Activated CD8-positive, alpha-beta memory T cell treated with anti-CD3 and anti-CD28 coated beads, Interleukin-2, amount 50 U/mL, for 4 hours (primary cell): ENCODE data around the gene LARP4B.
A peak's percentile ranks its signal among the peaks of the same experiment; 100 is the strongest.
"Not testable (repeated sequence)": the region's sequence is repeated elsewhere in the genome, so short reads cannot be mapped to it uniquely, and the experiment has no call there.

Source experiments
- DNase-seq: peaks from one replicate; pipeline ENCODE4 v3.0.0-alpha.2; 2020

Gene LARP4B

DNA sequence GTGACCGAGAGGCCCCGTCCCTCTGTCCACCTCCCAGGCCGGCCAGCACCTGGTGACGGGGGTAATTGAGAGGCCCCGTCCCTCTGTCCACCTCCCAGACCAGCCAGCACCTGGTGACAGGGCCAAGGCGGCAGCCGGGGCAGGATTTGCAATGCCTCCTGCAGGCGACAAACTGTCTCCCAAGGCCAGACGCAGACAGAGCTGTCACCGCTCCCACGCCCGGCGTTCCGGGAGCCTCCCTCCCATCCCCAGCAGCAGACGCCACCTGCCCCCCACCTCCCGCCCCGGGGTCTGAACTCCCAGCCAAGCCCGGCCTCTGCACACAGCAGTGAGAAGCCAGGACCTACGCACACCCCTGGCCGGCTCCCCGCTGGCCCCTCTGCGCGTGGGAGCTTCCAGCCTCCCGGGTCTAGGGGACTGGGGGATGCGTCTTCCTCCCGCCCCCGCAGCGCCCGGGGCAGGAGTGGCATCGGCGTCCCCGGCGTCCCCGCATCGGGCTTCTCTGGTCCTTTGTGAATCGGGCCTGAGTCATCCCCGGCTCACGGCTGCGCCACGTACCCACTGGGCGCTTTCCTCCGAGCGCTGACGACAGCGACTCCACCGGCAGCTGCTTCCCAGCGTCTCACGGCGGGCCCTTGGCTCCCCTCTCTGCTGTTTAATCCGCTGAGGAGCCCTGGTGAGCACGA, 147.0 kb downstream of the LARP4B start:
- peak; percentile 46 for DNase-seq

DNA sequence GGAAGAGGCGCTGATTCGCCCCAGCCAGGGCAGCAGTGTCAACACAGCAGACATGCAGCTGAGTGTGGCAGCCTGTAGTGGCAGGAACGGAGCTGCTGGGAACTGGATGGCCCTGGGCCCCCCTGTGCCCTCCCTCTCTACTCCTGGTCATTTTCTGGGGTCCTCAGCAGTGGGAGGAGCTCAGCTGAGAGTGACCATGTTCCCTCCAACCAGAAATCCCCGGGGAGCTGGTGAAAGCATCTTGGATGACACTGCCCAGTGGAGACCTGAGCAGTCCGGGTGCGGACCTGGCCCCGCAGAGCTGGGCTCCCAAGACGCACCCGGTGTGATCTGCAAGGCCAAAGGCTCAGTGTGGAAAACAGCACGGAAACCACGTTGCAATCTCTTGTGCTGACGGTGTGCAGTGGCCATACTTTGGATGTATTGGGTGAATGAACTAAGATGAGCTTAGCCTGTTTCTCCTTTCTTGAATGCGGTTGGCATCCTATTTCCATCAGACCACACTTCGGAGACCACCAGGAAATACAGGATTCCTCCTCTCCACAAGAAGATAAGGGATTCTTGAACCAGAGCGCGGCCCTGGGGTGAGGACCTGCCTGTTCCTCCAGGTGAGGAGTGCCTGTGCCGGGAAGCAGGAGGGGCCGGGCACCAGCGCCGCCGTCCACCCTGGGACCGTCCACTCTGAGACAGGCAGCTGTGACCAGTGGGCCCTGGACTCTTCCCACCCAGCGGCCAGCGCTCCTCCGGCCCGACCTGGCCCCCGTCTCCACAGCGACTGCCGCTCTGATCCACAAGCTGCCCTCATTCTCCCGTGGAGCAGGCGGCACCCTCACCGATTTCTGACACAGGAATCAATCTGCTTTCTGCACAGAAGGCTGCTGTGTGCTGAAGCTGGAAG, 148.5 kb downstream of the LARP4B start:
- no peak for DNase-seq

DNA sequence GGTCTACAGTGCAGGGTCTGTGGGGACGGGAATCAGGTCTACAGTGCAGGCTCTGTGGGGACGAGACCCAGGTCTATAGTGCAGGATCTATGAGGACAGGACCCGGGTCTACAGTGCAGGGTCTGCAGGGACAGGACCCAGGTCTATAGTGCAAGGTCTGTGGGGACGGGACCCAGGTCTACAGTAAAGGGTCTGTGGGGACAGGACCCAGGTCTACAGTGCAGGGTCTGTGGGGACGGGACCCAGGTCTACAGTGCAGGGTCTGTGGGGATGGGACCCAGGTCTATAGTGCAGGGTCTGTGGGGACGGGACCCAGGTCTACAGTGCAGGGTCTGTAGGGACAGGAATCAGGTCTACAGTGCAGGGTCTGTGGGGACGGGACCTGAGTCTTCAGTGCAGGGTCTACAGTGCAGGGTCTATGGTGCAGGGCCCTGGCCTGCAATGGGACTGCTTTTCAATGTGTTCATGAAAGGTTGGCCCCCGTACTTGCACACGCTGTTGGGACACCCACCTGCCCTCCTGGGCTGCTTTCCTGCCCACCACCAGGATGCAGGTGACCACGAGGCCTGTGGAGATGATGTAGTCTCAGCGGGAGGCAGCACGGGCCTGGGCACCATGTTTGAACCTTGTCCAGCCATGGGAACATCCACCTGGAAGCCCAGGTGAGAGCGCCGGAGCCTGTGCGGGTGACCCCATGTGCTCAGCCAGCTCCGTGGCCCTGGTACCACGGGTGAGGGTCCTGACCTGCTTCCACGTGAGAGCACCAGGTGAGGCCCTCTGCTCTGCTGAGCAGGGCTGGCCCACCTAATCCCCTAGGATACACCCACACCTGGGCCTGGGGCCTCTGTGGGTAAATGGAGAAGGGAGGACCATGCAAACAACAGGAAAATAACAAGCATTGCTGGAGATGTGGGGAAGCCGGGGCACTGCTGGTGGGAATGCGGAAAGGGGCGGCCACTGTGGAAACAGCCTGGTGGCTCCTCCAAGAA, 150.7 kb downstream of the LARP4B start:
- DNase-seq, result no peak

DNA sequence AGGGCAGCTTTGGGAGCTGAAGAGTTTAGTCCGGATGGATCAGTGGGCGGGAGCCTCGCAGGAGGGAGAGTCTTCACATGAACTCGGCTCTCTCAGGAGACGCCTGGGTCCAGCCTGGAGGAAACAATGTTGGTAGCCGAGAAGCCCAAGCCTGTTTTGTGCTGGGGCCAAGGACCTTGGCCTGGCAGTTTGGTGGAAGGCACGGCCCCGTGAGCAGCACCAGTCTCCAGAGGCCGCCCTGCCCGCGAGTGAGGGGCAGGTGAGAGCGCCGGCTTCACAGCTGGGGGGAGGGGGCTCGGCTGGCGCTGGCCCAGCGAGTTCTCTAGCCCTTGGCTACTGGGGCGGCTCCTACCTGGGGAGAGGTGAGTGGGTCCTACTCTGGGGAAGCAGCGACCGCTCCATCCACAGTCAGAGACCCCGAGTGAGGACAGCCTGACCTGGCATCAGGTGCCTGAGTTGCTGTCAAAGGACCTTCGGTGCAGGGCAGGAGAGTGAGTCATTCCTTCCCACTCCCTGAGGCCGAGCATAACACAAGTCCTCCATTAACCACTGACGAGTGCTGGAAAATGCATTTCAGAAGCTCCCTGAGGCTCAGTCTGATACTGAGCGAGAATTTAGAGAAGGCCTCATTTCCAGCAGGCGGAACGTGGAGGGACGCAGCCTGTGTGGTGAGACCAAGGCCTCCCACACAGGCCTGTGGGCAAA, 152.7 kb downstream of the LARP4B start:
- DNase-seq, result no peak

DNA sequence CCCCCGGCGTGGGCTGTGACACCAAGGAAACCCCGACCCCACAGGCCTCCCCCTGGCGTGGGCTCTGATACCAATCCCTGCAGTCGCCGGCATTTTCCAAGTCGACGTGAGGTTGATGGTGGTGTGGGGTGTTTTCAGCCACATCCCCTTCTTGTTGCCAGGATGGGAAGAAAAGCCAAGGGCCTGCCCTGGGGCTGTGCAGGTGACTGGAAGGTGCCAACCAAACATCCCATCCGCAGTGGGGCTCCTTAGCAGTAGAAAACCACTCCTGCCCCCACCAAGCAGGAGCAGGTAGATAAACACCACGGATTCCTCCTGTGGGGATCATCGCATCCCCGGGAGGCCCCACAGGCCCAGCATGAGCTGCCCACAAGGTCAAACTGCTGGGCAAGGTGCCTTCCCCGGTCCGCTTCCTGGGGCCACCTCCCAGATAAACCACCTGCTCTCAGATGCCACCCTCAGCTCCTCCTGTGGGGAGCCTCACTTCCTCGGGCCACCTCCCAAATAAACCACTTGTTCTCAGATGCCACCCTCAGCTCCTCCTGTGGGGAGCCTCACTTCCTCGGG, 153.5 kb downstream of the LARP4B start:
- DNase-seq, result no peak

DNA sequence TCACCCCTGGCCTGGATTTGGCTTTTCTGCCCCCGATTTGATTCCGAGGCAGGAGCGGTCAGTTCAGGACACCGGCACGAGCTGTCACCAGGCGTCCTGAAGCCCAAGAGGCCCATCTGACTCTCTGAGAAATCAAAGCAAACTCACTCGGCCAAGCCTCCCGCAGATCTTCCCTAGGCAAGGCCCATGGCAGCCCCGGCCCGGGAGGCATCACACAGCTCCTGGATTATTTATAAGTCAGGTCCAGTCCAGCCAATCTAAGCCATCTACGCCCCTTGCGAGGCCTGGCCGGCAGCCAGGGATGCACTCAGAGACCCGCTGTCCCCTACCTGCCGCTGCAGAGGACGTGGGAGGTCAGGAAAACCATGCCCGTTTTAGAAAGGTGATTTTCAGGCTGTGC, 154.7 kb downstream of the LARP4B start:
- DNase-seq, result no peak

DNA sequence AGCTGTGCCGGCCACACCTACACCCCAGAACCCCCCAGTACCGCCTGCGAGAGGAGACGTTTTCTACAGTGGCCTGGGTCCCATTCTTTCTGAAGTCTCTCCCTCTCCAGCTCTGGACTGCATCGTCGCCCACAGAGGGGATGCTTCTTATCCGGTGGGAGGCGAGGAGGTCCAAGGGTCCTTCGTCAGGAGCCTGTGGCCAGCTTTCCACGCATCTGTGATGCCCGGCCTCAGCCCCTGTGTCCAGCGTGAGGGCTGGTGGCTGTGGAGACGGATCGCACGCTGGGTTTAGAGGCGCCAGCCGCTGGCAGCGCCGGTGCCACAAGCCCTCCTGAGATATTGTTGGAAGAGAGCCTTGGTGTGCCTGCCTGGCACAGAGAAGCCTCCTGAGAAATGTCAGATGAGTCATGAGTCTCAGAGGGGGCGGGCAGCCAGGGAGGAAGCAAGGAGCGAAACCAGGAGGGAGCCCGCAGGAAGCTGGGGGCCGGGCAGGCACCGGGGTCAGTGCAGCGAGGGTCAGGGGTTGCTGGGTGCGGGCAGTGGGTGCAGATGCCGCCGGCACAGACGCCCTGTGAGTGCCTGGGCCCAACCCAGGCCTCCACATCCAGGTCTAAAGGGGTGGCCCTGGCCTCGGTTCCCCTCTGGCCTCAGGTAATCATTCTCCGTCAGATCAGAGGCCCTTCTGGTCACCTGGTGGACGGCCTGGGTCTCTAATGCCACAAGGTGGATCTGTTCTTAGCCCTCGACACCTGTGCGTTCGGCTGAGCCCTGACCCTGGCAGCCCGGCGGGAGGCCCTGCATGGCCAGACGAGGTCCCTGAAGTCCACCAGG, 156.0 kb downstream of the LARP4B start:
- DNase-seq, result no peak

DNA sequence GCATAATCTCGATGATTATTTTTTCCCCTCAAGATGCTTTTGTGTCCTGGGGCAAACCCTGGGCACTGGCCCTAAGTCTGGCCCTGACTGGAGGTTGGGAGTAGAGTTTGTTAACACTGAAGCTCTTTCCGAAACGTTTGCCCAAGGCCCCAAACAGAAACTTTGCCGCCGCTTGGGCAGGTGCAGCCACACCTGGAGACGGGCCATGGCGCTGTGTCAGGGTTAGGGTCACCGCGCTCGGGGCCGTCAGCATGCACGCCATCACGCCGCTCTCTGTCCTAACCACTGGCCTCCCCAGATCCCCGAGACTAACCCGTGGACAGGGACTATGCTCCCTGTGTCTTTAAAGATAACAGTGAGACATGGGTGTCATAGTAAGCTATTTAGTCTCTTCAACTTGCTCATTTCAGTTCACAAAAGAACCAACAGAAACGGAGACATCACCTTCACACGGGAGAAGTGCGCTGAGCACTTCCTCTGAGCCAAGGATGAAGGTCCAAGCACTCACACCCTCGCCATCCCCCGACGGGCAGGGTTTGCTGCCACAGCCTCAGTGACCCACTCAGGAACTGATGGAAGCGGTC, 156.8 kb downstream of the LARP4B start:
- DNase-seq, result no peak

DNA sequence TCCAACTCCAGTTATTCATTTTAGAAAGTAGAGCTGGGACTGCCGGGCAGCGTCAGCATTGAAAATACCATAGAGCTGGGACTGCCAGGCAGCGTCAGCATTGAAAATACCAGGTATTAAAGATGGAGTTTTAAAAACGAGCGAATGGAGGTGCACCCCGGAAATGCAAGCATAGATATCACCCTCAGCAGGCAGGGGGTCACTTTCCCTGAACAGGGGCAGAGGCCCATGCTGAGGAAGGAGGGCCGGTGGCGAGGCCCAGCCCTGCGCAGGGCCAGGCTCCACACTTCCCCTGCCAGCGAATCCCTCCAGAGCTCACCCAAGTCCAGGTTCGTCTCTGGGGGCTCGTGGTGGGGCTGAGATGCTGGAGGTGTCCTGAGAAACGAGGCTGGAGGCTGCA, 157.3 kb downstream of the LARP4B start:
- DNase-seq, result no peak

DNA sequence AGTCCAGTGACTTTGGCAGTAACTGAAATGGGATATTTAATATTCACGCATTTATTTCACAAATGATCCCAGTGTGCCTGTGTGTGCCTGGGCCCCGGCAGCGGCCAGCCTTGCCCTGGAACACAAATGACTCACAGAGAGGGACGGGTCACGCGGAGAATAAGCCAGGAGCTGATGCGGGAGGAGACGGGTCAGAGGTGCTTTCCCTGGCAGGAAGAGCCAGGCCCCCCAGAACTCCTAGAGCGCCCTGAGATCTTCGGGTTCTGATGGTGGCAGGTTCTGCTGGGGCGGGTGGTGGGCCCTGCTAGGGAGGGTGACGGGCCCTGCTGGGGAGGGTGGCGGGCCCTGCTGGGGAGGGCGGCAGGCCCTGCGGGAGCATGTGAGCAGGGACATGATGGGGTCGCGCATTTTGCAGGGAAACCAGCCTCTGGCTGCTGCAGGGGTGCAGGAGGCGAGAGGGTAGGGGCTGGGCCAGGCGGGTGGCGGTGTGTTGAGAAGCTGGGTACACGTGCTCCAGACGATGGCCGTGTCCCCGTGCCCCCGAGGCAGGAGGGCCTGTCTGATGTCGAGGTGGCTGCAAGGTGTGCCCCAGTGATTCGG, 157.8 kb downstream of the LARP4B start:
- no peak for DNase-seq

DNA sequence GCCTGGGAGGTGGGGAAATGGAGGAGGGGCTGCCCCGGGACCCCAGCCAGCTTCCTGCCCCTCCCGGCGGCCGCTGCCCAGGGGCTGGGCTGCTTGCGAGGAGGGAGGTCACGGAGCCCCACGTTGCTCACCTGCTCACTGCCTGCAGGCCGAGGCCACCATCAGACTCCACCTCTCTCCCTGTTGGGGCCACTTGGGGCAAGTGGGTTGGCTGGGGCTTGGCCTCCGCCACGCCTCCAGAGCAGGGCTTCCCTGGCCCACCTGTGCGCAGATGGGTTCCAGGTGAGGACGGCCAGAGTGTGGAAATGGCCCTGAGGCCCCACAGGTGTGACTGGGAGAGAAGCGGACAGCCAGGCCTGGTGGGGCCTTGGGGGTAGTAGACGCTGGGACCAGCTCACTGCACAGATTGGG, 159.3 kb downstream of the LARP4B start:
- DNase-seq, result no peak

DNA sequence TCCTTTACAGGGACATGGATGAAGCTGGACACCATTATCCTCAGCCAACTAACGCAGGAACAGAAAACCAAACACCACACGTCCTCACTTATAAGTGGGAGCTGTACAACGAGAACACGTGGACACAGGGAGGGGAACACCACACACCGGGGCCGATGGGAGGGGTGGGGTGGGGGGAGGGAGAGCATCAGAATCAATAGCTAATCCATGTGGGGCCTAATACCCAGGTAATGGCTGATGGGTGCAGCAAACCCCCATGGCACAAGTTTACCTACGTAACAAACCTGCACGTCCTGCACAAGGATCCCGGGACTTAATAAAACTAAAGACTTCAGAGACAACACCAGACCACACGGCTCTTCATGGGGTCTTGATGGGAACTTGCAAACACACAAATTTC, 159.9 kb downstream of the LARP4B start:
- DNase-seq, result no peak

DNA sequence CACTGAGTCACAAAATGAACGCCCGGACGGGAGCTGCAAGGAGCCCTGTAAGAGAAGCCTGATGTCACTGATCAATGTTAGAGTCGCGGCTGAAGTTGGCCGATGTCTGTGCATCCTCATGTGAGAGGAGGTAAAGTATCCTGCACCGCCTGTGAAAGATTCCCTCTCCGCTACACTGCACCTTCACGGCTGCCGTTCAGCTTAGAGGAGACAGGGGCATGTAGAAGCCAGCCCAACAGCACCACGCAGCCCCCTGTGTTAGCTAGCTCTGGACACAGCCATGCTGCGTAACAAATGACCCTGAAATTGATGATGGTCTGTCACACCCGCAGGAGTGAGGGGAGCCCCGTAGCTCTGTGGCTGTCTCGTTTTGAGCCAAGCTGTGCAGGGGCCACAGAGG, 160.5 kb downstream of the LARP4B start:
- DNase-seq, result no peak

DNA sequence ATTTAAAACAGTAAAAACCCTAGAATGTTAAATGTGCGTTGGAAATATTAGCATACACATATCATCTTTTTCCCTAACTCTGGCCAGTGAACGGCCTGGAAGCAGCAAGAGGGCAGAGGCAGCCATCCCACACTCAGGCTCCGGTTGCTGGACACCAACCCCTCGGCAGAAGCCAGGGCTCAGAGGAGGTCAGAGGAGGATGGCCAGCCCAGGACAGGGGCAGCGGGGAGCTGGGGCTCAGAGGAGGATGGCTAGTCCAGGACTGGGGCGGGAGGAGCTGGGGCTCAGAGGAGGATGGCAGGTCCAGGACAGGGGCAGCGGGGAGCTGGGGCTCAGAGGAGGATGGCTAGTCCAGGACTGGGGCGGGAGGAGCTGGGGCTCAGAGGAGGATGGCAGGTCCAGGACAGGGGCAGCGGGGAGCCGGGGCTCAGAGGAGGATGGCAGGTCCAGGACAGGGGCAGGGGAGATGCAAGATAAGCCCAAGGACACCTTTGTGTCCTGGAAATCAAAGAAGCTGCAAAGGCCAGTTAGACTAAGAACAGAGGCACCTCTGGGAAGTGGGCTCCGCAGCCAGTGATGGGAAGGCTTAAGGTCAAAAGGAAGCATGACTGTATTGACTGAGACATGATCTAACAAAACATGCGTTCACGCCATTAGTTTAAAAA, 161.3 kb downstream of the LARP4B start:
- DNase-seq, result not testable (repeated sequence)

DNA sequence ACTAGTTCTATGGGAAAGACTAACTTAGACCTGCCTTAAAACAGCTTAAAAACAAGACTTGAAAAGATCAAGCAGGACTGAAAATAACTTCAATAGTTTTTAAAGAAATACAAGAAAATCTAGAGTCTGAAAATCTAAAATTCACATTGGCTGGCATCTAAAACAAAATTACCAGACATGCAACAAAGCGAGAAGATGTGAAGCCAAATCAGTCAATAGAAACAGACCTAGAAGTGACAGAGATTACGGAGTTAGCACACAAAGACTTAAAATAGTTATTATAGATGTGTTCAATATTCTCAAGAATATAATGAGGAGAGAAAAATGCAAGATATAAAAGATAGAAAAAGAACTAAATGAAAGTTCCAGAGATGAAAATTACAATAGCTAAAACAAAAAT, 163.7 kb downstream of the LARP4B start:
- DNase-seq, result no peak

DNA sequence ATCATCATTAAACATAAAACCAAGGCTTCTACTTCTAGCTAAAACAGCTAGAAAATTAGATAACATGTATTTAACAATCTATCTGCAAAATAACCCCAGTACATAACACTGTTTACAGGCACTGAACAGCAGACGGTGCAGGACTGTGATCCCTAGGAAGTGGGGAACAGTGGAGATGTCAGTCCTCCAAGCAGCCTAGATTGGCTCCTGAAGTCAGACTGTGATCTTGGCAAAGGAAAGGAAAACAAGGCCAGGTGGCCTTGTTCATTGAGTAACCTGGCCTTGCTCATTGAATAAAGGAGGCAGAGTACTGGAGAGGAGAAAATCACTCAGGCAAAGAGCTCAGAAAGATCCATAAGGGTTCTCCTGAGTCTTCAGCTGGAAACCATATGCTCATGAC, 164.3 kb downstream of the LARP4B start:
- no peak for DNase-seq

DNA sequence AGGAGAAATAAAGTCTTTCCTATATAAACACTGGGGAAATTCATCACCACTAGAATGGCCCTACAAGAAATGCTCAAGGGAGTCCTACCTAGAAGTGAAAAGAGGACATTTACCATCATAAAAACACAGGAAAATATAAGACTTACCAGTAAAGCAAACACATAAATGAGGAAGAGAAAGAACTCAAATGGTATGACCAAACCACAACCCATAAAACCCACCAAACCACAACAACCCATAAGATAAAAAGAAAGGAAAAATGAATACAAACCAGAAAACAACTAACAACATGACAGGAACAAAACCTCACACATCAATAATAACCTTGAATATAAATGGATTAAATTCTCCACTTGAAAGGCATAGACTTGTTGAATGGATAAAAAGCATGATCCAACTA, 170.1 kb downstream of the LARP4B start:
- DNase-seq, result no peak

DNA sequence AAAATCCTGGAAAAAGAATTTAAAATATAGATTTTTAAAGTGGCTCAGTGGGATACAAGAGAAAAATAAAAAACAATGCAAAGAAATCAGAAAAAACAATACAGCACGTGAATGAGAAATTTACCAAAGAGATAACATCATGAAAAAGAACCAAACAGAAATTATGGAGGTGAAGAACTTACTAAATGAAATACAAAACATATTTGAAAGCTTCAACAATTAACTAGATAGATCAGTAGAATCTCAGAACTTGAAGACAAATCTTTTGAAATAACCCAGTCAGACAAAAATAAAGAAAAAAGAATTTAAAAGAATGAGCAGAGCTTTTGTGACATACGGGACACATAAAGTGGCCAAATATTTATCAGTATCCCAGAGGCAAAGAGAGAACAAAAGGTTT, 170.9 kb downstream of the LARP4B start:
- no peak for DNase-seq

DNA sequence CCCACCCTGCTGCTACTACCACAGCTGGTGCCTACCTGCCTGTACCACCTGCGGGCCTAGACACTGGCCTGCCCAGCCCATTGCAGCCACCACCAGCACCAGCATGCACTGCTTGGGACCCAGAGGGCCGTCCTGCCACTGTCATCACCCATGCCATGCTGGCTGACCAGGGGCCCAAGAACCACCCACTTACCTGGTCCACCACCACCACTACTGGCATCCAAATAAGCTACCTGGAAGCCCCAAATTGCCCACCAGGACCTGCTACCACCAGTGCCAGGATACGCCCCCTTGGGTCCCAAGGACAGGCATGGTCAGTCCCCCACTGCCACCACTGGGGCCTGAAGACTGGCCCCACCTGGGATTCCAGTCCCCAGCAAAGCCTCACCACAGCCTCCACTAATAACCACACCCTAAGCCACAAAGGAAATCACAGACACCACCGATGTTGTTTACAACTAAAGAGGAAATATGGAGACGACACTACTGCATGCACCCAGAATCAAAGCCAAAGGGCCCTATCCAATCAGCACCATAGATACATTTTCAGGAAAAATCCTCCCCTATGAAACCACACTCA, 171.5 kb downstream of the LARP4B start:
- DNase-seq, result no peak
